Muscle of back (tissue), 11 donors: ENCODE results near the gene HLA-DMA. TPM values are rescaled to one million over a fixed set of nuclear protein-coding genes. Genes with fewer than 3 reads are reported as not detected.

ENCODE experiments used
- DNase-seq, 3 donors: peaks; one replicate each; pipeline versions ENCODE4 v3.0.0 to v3.0.0-alpha.2; 2013
- polyA plus RNA-seq, 10 donors: library from polyadenylated mRNA; unstranded; fragments of 120-200 nt; gene quantifications; one replicate each; pipeline ENCODE4 v1.2.1, GENCODE V29; 2013; ENCODE audit not compliant: insufficient read length in 10 of 10

The HLA-DMA gene
- polyA plus RNA-seq, 10 donors: 2.0 to 19.2 (median 5.0) TPM

- DNase-seq: no peak
Measured at GRCh38 chr6:32975886-32976285, 23.0 kb upstream of the HLA-DMA start.

GRCh38 chr6:32974541-32975308, 21.8 kb upstream of the HLA-DMA start:
- DNase-seq: peak in 1 of 3 donors; percentile 28

- DNase-seq: peak in 1 of 3 donors; percentile 62
Measured at GRCh38 chr6:32974016-32974333, 21.1 kb upstream of the HLA-DMA start.

- DNase-seq: peak in 2 of 3 donors; percentile 37 to 65
Measured at GRCh38 chr6:32973144-32974015, 20.5 kb upstream of the HLA-DMA start.

GRCh38 chr6:32972353-32973143, 19.7 kb upstream of the HLA-DMA start:
- DNase-seq: no peak

DNA sequence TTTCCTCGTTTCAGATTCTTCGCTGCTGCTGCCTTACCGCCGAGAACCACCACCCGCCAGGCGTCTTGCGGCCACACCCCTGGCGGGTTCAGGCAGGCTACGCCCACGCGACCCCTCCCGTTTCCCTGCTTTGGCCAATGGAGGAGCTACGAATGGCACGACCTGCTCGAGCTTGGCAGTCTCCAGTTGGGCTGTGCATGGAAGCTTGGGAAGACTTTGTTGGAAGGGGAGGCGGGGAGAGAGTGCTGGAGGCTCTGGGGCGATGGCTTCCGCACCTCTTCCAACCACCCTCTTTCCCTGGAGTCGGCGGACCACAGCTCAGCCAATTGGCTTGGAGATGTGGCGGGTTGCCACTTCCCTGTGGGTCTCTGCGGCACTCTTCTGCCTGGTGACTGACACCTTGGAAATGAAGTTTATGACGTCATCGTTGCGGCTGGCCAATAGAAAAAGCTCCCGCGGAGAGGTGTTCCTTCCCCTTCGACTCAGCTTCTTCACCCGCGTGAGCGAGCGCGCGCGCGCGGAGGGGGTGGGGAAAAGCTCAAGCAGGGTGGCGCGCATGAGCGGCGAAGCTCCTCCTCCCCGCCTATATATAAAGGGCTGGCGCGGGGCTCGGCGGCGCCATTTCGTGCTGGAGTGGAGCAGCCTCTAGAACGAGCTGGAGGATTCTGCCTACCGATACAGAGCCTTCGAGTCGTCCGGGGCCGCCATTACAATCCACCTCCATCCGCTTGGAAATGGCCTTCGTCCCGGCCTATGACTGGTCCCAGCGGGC, 18.9 kb upstream of the HLA-DMA start:
- DNase-seq: peak; percentile 100

DNA sequence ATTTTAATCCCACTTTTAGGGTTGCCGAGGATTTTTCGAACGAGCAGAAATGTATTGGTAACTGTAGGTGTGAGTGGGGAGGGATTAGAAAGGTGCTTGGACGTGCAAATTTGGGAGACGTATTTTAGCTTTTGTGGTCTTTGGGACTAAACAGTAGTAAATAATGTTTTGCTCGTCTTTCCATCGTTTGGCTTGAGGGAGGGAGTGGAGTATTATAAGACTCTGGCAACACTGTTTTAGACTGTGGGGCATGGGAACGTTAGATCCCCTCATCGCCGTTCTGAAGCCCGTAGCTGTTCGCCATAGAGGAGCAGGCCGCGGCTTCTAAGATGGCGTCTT, 18.3 kb upstream of the HLA-DMA start:
- DNase-seq: no peak

- DNase-seq: peak; percentile 91 to 96 (median 96)
Measured at GRCh38 chr6:32970413-32971241, 17.7 kb upstream of the HLA-DMA start.

- peak; percentile 88 to 98 (median 96) for DNase-seq
Measured at GRCh38 chr6:32969685-32970412, 17.0 kb upstream of the HLA-DMA start.

- DNase-seq: peak in 1 of 3 donors; percentile 81
Measured at GRCh38 chr6:32968867-32969684, 16.2 kb upstream of the HLA-DMA start.

GRCh38 chr6:32968093-32968866, 15.4 kb upstream of the HLA-DMA start, which contains the start of gene BRD2:
Gene BRD2 (plus strand): TSS chr6:32968594. CDS start chr6:32972899, 4,305 bp downstream.
- peak; percentile 98 to 100 (median 99) for DNase-seq

DNA sequence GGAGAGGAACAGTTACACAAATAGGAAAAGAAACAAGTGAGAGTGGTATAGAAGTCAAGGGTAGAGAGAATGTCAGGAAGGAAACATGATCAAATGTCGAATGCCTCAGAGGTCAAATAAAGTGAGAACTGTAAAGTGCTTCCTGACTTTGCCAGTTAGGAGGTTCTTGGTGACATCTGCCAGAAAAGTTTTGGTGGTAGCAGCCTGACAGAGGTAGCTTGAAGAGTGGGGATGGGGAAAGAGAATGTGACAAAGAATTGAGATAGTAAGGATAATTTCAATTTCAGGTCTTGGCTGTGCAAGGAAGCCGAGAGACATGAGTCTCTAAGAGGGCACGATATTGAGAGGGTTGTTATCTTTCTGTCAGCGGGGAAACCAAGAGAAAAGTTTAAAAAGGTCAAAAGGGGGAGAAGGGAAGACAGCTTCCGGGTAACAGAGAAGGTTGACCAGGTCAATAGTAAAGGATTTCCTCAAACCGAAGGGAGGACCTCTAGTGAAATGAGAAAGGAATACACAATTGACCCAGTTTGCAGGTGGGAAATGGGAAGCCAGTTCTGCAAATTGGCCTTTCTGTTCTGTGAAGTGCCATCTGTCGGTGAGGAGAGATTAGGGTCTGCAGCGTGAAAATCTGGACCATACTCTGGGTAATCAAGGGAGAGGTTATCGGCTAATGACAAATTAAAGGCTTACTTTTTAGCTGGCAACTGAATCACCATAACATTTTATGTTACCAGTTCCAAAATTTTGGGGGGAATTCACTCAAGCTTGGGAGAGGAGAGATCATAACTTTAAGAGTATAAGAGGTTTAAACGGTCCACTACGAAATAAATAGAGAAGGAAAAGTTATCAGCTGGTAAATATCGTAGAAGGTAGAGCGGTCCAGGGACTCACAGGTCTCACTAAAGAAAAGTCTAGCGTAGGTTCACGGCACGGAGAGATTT, 14.5 kb upstream of the HLA-DMA start:
- peak; percentile 45 to 76 (median 57) for DNase-seq

DNA sequence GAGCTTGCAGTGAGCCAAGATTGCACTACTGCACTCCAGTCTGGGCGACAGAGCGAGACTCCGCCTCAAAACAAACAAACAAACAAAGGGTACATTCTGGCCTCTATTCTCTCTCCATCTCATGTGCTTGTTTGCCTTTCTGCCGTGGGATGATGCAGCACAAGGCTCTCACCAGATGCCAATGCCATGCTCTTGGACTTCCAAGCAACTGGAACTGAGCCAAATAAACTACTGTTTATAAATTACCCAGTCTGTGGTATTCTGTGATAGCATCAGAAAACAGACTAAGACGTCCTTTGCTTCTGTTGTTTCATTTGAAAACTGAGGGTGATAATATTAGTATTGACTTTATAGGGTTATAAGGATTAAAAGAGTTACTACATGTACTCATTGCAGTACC, 11.9 kb upstream of the HLA-DMA start:
- no peak for DNase-seq

GRCh38 chr6:32963866-32964265, 11.0 kb upstream of the HLA-DMA start:
- no peak for DNase-seq

DNA sequence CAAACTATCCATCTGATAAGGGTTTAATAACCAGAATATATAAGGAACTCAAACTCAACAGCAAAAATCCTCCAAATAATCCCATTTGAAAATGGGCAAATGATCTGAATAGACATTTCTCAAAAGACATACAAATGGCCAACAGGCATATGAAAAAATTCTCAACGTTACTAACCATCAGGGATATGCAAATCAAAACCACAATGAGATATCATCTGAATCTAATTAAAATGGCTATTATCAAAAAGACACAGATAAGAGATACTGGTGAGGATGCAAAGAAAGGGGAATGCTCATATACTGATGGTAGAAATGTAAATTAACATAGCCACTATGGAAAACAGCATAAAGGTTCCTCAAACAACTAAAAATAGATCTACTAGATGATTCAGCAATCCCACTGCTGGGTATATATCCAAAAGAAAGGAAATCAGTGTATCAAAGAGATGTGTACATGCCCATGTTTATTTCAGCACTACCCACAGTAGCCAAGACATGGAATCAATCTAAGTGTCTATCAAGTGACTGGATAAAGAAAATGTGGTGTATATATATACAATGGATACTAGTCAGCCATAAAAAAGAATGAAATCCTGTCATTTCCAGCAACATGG, 9.4 kb upstream of the HLA-DMA start:
- no peak for DNase-seq

GRCh38 chr6:32960563-32960962, 7.7 kb upstream of the HLA-DMA start:
- no peak for DNase-seq
